ENCODE results near the gene CD72. TPM values are rescaled to one million over a fixed set of nuclear protein-coding genes. Genes with fewer than 3 reads are reported as not detected.
"Not testable (repeated sequence)": the region's sequence is repeated elsewhere in the genome, so short reads cannot be mapped to it uniquely, and the experiment has no call there.

The CD72 gene
- total RNA-seq, 1 donor from 2014 or later: 1.1 TPM

DNA sequence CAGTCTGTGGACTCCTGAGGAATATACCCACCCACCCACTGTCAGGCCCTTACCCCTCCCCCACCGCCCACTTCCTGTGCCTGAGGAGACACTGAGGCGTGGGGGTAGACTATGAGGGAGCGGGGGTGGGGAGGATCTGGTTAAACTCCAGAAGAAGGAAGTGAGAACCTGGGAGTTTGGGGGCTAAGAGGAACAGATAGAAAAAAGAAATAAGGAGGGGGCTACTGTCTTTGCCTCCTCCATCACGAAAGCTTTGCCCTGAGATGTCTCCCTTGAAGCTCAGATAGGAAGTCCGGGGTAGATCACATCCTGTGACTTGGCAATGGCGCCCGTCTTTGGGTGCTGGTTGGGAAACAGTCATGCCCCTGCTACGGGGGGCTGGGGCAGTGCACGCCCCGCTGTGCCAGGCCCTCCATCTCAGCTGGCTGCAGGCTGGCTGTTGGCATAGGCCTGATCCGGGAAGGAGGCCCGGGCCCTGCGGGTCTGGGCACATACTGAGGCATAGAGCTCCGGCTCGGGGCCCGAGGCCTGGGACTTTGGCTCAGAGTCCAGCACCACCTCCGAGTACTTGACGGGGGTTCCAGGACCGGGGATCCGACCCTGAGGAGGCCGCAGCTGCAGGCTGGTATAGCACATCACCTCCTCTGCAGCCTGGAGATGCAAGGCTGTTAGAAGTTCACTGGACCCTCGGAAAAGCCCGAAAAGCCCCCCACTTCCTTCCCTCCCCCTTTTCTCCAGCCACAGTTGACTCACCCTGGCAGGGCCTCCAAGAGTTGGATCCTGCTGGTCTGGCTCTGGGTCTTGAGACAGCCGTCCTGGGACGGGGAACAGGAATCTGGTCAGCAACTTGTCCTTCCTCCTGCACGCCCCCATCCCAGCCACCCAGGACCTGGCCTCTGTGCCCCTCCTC, 31.5 kb upstream of the CD72 start:
- H3K27ac Mint-ChIP-seq (ENCODE audit: unreplicated experiment): no peak overlapping the region
- H3K9me3 Mint-ChIP-seq (ENCODE audit: low read depth): no peaks in the 10 kb centered on the region
- no peak overlapping the region for H3K4me3 Mint-ChIP-seq (ENCODE audit: unreplicated experiment)
- H3K4me1 Mint-ChIP-seq (ENCODE audit: low read depth): peaks cover 22% of the 10 kb centered on the region
- no peak for DNase-seq (ENCODE audit: low spot score)
- TF ChIP-seq, protein P1, sequence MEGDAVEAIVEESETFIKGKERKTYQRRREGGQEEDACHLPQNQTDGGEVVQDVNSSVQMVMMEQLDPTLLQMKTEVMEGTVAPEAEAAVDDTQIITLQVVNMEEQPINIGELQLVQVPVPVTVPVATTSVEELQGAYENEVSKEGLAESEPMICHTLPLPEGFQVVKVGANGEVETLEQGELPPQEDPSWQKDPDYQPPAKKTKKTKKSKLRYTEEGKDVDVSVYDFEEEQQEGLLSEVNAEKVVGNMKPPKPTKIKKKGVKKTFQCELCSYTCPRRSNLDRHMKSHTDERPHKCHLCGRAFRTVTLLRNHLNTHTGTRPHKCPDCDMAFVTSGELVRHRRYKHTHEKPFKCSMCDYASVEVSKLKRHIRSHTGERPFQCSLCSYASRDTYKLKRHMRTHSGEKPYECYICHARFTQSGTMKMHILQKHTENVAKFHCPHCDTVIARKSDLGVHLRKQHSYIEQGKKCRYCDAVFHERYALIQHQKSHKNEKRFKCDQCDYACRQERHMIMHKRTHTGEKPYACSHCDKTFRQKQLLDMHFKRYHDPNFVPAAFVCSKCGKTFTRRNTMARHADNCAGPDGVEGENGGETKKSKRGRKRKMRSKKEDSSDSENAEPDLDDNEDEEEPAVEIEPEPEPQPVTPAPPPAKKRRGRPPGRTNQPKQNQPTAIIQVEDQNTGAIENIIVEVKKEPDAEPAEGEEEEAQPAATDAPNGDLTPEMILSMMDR (IDR thresholded peaks at IDR 0.05): no peak
- no peaks in the 10 kb centered on the region for H3K27me3 Mint-ChIP-seq (ENCODE audit: low read depth)
- no peaks in the 10 kb centered on the region for H3K36me3 Mint-ChIP-seq (ENCODE audit: low read depth)

DNA sequence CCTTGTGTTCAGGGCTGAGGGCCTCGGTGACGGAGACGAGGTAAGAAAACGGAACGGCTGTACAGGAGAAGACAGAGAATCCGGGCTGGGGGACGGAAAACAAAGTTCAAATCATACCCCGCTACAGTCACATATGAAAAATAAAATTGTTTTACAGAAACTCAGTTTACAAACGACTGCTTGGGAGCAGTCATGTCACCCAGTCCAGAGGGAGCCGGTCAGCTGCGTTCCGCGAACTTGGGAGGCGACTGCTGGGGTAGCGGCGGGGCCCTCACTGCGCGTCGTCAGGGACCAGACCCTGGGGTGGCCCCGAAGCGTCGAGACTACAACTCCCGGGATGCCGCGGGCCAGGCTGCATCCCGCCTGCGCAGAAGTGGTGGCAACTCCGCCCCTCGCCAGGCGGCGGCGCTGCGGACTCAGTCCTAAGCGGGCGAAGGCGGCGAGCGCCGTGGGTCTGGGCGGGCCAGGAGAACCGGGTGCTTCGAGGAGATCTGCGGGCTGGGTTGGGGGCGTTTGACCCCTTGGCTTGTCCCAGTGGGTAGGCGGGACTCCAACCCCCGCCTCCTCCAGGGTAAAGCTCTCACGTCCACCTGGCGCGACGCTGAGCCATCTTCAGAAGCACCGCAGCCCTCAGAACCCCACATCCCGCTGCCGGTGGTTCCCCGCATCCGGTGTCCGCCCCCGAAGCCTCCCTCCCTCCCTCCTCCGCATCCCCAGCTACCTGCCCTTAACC, 28.5 kb upstream of the CD72 start:
- peaks cover 22% of the 10 kb centered on the region for H3K4me1 Mint-ChIP-seq (ENCODE audit: low read depth)
- no peaks in the 10 kb centered on the region for H3K36me3 Mint-ChIP-seq (ENCODE audit: low read depth)
- H3K9me3 Mint-ChIP-seq (ENCODE audit: low read depth): no peaks in the 10 kb centered on the region
- DNase-seq (ENCODE audit: low spot score): peak; percentile 96
- no peaks in the 10 kb centered on the region for H3K27me3 Mint-ChIP-seq (ENCODE audit: low read depth)
- H3K4me3 Mint-ChIP-seq (ENCODE audit: unreplicated experiment): peak overlapping the region; percentile 85
- H3K27ac Mint-ChIP-seq (ENCODE audit: unreplicated experiment): peak overlapping the region; percentile 87
- TF ChIP-seq, protein P1 (IDR thresholded peaks at IDR 0.05): peak; percentile 89

DNA sequence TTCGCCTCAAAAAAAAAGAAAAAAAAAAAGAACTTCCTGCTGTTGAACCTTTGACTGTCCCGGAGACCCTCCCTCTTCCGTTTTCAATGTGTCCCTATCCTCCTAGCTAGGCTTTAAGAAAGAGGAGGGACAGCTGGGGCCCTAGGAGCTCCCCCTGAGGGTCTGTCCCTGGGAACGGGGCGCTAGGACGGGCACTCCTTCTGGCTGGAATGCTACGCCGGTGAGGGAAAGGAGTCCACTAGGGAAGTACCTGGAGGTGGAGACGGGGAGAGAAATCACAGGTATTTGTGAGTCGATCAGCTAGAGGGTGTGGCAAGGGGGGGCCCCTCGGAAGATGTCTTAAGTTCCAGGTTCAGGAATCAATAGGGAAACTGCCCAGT, 27.9 kb upstream of the CD72 start:
- no peaks in the 10 kb centered on the region for H3K9me3 Mint-ChIP-seq (ENCODE audit: low read depth)
- no peaks in the 10 kb centered on the region for H3K27me3 Mint-ChIP-seq (ENCODE audit: low read depth)
- DNase-seq (ENCODE audit: low spot score): no peak
- TF ChIP-seq, protein P1 (IDR thresholded peaks at IDR 0.05): no peak
- H3K27ac Mint-ChIP-seq (ENCODE audit: unreplicated experiment): peak overlapping the region; percentile 87
- H3K36me3 Mint-ChIP-seq (ENCODE audit: low read depth): no peaks in the 10 kb centered on the region
- H3K4me1 Mint-ChIP-seq (ENCODE audit: low read depth): peaks cover 22% of the 10 kb centered on the region
- H3K4me3 Mint-ChIP-seq (ENCODE audit: unreplicated experiment): peak overlapping the region; percentile 85

DNA sequence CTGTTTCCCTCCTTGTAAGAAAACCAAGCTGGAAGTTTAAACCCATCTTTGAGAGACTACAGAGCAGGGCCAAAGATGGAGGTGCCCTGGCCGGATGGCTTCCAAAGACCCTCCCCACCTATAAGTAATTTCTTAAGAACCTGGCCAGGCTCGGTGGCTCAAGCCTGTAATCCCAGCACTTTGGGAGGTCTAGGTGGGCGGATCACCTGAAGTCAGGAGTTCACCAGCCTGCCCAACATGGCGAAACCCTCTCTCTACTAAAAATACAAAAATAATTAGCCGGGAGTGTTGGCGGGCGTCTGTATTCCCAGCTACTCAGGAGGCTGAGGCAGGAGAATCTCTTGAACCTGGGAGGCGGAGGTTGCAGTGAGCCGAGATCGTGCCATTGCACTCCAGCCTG, 27.5 kb upstream of the CD72 start:
- H3K4me3 Mint-ChIP-seq (ENCODE audit: unreplicated experiment): peak overlapping the region; percentile 85
- H3K27ac Mint-ChIP-seq (ENCODE audit: unreplicated experiment); DNase-seq (ENCODE audit: low spot score); H3K27me3 Mint-ChIP-seq (ENCODE audit: low read depth); H3K36me3 Mint-ChIP-seq (ENCODE audit: low read depth); H3K9me3 Mint-ChIP-seq (ENCODE audit: low read depth): not testable (repeated sequence)
- H3K4me1 Mint-ChIP-seq (ENCODE audit: low read depth): peaks cover 22% of the 10 kb centered on the region

DNA sequence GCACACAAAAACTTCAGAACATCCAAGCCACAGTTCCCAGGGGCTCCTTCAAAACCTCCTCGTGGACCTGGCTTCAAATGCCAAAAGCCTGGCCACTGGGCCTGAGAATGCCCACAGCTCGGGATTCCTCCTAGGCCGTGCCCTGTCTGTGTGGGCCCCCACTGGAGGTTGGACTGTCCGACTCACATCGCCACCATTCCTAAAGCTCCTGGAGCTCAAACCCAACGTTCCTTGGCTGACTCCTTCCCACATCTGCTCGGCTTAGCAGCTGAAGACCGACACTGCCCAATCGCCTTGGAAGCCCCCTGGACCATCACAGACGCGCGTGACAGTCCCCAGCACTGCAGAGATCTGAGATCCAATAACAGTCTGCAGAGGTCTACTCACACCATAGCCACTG, 24.8 kb upstream of the CD72 start:
- Mint-ChIP-seq H3K27me3 (ENCODE audit: low read depth) (no peaks in the 10 kb centered on the region), H3K36me3 (ENCODE audit: low read depth) (peaks cover 4% of the 10 kb centered on the region), H3K4me3 (ENCODE audit: unreplicated experiment) (no peak overlapping the region), H3K4me1 (ENCODE audit: low read depth) (peaks cover 20% of the 10 kb centered on the region), H3K9me3 (ENCODE audit: low read depth) (no peaks in the 10 kb centered on the region), H3K27ac (ENCODE audit: unreplicated experiment) (no peak overlapping the region)
- DNase-seq (ENCODE audit: low spot score): no peak
- TF ChIP-seq, protein P1 (IDR thresholded peaks at IDR 0.05): no peak

DNA sequence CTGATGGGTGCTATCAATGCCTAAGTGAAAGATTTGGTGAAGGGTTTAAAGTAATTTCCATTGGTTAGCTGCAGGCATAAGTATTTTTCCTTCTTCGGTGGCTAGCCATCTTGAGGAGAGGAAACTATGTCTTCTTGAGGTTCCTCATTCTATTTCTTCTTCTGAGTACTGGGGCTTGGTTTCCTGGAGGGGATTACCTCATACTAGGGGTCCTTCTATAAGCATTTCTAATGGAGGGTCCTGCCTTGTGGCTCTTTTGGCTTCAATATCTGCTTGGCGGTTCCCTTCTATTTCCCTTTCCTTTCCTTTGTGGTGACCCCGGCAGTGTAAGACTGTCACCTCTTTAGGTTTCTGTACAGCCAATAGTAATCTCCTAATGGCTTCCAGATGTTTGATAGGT, 23.3 kb upstream of the CD72 start:
- not testable (repeated sequence) for DNase-seq (ENCODE audit: low spot score); H3K4me1 Mint-ChIP-seq (ENCODE audit: low read depth); H3K36me3 Mint-ChIP-seq (ENCODE audit: low read depth); H3K27me3 Mint-ChIP-seq (ENCODE audit: low read depth); H3K4me3 Mint-ChIP-seq (ENCODE audit: unreplicated experiment); H3K9me3 Mint-ChIP-seq (ENCODE audit: low read depth); H3K27ac Mint-ChIP-seq (ENCODE audit: unreplicated experiment)

DNA sequence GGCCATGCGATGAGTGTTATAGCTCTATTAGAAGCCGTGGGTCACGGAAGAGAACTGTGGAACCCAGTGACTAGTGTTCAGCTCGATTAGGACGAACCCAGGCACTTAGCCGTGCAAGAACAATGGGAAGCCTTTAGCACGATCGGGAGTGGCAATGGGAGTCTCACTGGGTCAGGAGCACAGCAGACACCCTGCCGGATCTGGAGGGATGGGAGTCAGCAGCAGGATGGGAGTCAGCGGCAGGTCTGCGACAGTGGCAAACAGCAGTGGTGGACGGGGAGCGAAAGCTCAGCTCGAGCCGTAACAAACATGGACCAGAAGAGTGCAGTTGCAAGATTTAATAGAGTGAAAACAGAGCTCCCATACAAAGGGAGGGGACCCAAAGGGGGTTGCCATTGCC, 22.2 kb upstream of the CD72 start:
- H3K9me3 Mint-ChIP-seq (ENCODE audit: low read depth); DNase-seq (ENCODE audit: low spot score); H3K4me3 Mint-ChIP-seq (ENCODE audit: unreplicated experiment); H3K36me3 Mint-ChIP-seq (ENCODE audit: low read depth); H3K27ac Mint-ChIP-seq (ENCODE audit: unreplicated experiment); H3K27me3 Mint-ChIP-seq (ENCODE audit: low read depth); H3K4me1 Mint-ChIP-seq (ENCODE audit: low read depth): not testable (repeated sequence)

All from chondrocyte (in vitro differentiated cells).